NCI-H1105 (cell line): ENCODE measurements around the gene BRIP1.

Experiments
- DNase-seq: peaks from one replicate; lab custom pipeline; 2025; lab: John Stamatoyannopoulos, UW

The BRIP1 gene

GRCh38 chr17:61631800-61632199 lies 231.5 kb downstream of the BRIP1 start:
- no peak for DNase-seq
